Activated CD8-positive, alpha-beta memory T cell treated with anti-CD3 and anti-CD28 coated beads, Interleukin-2, amount 50 U/mL, for 4 hours (primary cell): ENCODE measurements around the gene SLC7A5.
"Not testable (repeated sequence)": the region's sequence is repeated elsewhere in the genome, so short reads cannot be mapped to it uniquely, and the experiment has no call there.

ENCODE experiments used
- DNase-seq: peaks from one replicate; pipeline ENCODE4 v3.0.0-alpha.2; 2020

SLC7A5 gene

DNA sequence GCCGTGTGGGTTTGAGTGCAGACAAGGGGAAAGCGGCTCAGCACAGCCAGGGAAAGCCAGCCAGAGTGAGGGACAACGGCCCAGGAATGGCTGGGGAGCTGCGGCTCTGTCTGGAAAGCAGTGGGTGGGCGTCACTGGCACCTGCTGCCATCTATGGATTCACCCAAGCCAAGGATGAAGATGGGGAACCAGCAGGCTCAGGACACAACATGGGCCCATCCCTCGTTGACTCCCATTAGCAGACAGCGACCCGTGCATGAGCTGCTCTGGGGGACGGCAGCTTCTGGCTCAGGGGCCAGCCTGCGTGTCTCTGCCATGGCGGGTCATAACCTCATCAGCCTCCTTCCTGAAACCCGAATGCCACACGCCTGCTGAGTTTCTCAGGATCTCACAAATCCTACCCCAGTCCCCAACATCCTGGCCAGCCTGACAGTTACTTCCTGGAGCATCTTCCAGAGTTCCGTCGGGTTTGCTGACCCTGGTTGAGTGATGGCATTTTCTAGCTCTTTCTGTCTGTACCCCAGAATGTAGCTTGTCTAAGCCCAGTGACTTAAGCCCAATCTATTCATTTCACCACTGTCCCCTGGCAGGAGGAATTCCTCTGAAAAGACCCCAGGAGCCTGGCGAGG is 50.7 kb downstream of the SLC7A5 start:
- no peak for DNase-seq

- no peak for DNase-seq
Observed at GRCh38 chr16:87817910-87818309, 51.4 kb downstream of the SLC7A5 start.

GRCh38 chr16:87817370-87817769 is 51.9 kb downstream of the SLC7A5 start:
- DNase-seq = not testable (repeated sequence)

DNA sequence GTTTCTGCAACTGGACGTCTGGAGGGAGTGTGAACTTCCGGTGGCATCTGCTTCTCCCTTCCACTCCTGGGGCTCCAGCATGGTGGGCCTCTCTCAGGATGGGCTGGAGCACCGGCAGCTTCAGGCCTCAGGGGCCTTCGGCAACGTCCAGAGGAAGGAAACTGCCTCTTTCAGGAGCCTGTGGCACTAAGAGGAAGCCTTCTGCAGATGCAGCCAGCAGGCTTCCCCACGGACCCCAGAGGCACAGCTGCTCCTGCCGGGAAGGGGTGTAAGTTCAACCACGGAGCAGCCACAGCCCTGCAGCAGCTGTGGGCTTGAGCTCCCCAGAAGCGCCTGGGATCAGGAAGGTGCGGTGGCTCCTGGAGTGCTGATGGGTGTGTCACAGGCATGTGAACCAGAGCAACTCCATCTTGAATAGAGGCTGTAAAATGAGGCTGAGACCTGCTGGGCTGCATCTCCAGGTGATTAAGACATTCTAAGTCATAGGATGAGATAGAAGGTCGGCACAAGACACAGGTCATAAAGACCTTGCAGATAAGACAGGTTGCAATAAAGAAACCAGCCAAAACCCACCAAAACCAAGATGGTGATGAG is 52.7 kb downstream of the SLC7A5 start:
- DNase-seq = no peak

GRCh38 chr16:87815567-87815966 is 53.7 kb downstream of the SLC7A5 start:
- no peak for DNase-seq

DNA sequence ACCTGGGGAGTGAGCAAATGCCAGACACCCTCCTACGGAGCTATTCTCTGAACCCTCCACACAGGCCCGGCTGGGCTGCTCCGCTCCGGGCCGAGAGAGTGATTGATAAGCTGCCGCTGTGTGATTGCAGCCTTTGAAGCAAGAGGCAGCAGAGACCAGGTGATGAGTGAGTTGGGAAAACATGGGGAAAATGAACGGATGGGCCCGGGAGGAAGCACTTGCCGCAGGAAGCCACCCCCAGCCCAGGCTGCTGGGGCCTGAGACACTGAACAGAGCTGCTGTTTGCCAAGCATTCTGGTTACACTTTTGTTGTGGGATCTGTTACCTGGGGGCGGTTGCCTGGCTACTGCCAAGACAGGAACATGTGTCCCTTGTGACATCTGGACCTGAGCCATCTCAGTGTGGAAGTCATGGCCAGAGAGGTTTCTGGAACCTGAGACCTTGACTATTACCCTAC is 57.1 kb downstream of the SLC7A5 start:
- no peak for DNase-seq

GRCh38 chr16:87811454-87811853 is 57.9 kb downstream of the SLC7A5 start:
- DNase-seq = not testable (repeated sequence)

DNA sequence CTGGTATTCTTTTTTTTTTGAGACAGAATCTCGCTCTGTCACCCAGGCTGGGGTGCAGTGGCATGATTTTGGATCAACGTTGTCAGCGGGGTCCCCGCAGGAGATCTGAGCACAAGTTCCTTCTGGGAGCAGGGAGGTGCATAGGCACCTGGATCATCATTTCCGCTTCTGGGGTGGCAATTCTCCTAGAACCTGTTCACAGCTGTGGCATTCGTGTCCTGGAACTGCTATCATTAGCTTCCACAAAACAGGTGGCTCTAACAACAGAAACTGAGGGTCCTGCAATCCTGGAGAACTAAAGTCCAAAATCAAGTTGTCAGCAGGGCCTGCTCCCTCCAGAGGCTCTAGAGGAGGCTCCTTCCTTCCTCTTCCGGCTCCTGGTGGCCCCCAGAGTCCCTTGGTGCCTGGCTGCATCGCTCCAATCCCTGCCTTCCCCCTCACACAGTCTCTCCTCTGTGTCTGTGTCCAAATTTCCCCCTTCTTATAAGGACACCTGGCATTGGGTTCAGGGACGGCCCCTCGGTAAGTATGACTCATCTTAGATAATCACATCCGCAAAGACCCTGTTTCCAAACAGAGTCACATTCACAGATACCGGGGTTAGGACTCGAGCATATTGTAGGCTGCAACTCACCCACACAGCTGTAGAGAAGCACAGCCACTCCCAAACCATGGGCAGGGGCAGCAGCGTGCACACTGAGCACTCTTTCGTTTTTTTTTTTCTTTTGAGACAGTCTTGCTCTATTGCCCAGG is 60.0 kb downstream of the SLC7A5 start:
- DNase-seq = no peak

GRCh38 chr16:87808108-87808507 is 61.2 kb downstream of the SLC7A5 start:
- DNase-seq = no peak

- peak; percentile 69 for DNase-seq
Observed at GRCh38 chr16:87806641-87807546, 62.4 kb downstream of the SLC7A5 start.

DNA sequence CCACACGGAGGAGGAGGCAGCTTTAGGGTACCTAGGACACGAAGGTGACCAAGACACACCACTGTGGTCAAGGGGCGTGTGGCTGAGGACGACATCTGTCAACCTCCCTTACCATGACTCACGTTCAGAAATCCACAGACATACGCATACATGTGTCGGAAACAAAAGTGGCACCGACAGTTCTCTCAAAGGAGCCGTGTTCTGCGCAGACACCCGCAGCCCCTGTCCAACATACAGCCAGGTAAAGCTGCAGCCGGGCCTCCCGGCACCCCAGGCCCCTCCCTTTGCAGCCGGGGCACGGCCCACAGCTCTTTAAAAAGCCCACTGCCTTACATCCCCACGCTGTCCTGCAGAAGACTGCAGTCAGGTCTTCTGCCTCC is 63.1 kb downstream of the SLC7A5 start:
- peak; percentile 23 for DNase-seq

DNA sequence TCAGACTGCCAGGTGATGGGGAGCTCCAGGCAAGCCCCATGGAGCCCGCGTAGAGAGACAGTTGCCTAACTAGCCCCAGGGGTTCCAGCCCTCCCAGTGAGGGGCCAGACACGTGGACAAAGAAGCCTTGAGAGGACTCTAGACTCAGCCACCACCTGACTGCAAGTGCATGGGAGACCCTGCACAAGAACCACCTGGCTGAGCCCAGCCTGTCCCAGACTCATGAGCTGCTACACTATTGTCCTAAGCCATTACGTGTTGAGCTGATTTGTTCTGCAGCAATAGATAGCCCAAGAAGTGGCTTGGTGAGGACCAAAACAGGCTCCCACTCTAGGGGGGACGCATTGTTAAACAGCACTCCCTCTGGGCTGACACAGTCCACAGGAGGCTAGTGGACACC is 65.9 kb downstream of the SLC7A5 start:
- DNase-seq = no peak

- DNase-seq = no peak
Observed at GRCh38 chr16:87802670-87803069, 66.6 kb downstream of the SLC7A5 start.

DNA sequence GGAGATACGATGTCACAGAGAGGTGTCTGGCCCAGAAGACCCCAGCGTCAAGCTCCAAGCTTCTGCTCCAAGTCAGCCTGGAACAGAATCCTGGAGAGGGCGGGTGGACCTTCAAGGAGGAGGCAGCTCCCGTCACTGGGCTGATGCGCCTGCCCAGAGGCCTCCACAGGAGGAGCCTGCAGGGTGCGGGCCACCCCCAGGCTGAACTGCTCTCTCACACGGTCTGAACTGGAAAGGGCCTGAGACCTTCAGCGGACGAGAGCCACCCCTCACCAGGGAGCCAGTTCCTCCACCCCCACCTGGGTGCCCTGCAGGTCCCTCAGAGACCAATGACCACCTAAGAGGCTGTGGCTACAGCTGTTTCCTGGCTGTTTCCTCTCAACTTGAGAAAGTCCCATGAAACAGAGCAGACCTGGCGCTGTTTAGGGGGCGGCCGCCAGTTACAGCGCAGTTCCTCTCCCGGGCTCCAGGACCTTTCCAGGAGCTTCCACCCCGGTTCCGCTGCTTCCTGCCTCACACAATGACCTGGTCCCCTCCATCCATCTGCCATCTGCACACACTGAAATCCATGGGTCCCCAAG is 67.5 kb downstream of the SLC7A5 start:
- DNase-seq = no peak

GRCh38 chr16:87800497-87800896 is 68.8 kb downstream of the SLC7A5 start:
- DNase-seq = no peak

- DNase-seq = no peak
Observed at GRCh38 chr16:87795336-87795735, 74.0 kb downstream of the SLC7A5 start.

GRCh38 chr16:87794485-87795078 is 74.7 kb downstream of the SLC7A5 start:
- no peak for DNase-seq

DNA sequence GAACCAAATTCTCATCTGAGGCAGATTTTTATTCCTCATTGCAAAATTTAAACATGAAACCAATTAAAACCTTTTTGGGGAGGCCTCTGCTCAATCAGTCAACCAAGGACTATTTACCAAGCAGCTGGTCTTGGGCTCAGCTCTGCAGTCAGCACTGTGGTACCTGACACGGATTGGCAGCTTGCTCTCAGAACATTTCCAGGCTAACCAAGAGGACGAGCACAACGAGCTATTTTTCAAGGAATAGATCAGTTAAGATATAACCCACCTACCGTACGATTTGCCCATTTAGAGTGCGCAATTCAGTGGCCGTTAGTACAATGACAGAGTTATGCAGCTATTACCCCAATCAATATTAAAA is 77.1 kb downstream of the SLC7A5 start:
- no peak for DNase-seq

- DNase-seq = no peak
Observed at GRCh38 chr16:87791295-87792204, 77.8 kb downstream of the SLC7A5 start.

GRCh38 chr16:87790292-87791100 is 78.8 kb downstream of the SLC7A5 start:
- DNase-seq = no peak
